ENCODE data around the gene MYH6.

Gene MYH6

GRCh38 chr14:23442721-23443356, 34.8 kb upstream of the MYH6 start:
- TF ChIP-seq CTCF (conservative IDR thresholded peaks at IDR 0.05; ENCODE audit: low read depth, low read length), result no peak
- H3K4me3 ChIP-seq (ENCODE audit: low read length), result no peak overlapping the region
- no peak for DNase-seq (ENCODE audit: low read depth)

- DNase-seq (ENCODE audit: low read depth), result no peak
- TF ChIP-seq CTCF (conservative IDR thresholded peaks at IDR 0.05; ENCODE audit: low read depth, low read length), result no peak
Observed at GRCh38 chr14:23441076-23441475, 33.0 kb upstream of the MYH6 start.

GRCh38 chr14:23439107-23439835, 31.2 kb upstream of the MYH6 start:
- no peak overlapping the region for H3K4me3 ChIP-seq (ENCODE audit: low read length)
- TF ChIP-seq CTCF (conservative IDR thresholded peaks at IDR 0.05; ENCODE audit: low read depth, low read length), result no peak
- no peak for DNase-seq (ENCODE audit: low read depth)

More at GRCh38 chr14:23441076-23441475, 33.0 kb upstream of the MYH6 start:
- no peak overlapping the region for H3K4me3 ChIP-seq (ENCODE audit: low read length)

- DNase-seq (ENCODE audit: low read depth), result no peak
- TF ChIP-seq CTCF (conservative IDR thresholded peaks at IDR 0.05; ENCODE audit: low read depth, low read length), result no peak
- H3K4me3 ChIP-seq (ENCODE audit: low read length), result no peak overlapping the region
Observed at GRCh38 chr14:23438101-23438971, 30.3 kb upstream of the MYH6 start.

GRCh38 chr14:23437133-23438100, 29.3 kb upstream of the MYH6 start:
- no peak for TF ChIP-seq CTCF (conservative IDR thresholded peaks at IDR 0.05; ENCODE audit: low read depth, low read length)
- H3K4me3 ChIP-seq (ENCODE audit: low read length), result no peak overlapping the region
- no peak for DNase-seq (ENCODE audit: low read depth)

Measured in retinal pigment epithelial cell (primary cell).